GM12878 (cell line): ENCODE data around the gene NMNAT3. TPM values are rescaled to one million over a fixed set of nuclear protein-coding genes. Genes with fewer than 3 reads are reported as not detected.

ENCODE experiments used
- ATAC-seq: fragments of 200-7000 bp; cut with Tn5 transposase; 3 replicates; pipeline ENCODE4 v1.9.1; 2020; ENCODE audit warnings: mild to moderate bottlenecking, moderate library complexity
- BruUV-seq: library from RNA; stranded (reverse); fragments of 400-500 nt; replicated peaks from 2 replicates; lab custom pipeline; 2021; lab: Mats Ljungman, UMichigan
- CTCF ChIA-PET: fragments of 300-600 bp; sonication (Branson Sonifier 250); formaldehyde crosslinking; extraction: SDS; loops from one replicate; lab custom pipeline; 2021; ENCODE audit warnings: inconsistent platforms; lab: Yijun Ruan, JAX
- POLR2A ChIA-PET: fragments of 350-600 bp; formaldehyde crosslinking; extraction: SDS; loops from one replicate; lab custom pipeline; 2021; ENCODE audit warnings: inconsistent platforms; lab: Charles Lee
- RAD21 ChIA-PET: fragments of 300-600 bp; sonication (Branson Sonifier 250); formaldehyde crosslinking; loops from one replicate; lab custom pipeline; 2023; ENCODE audit warnings: antibody characterized with exemption; ENCODE audit not compliant: unreplicated experiment; lab: Charles Lee
- SMC1A ChIA-PET: fragments of 300-600 bp; sonication (Branson Sonifier 250); formaldehyde crosslinking; loops from one replicate; lab custom pipeline; 2023; ENCODE audit not compliant: unreplicated experiment, uncharacterized antibody; lab: Charles Lee
- DNase-seq: peaks from one replicate; pipeline ENCODE4 v3.0.0-alpha.2; 2011; ENCODE audit warnings: low read depth, low spot score
- FAIRE-seq: peaks from 3 replicates; lab custom pipeline; 2011; peaks lifted over from hg19 to GRCh38; lab: Jason Lieb, UNC
- H2AFZ ChIP-seq: 2 replicates; pipeline ENCODE4 v1.6.0; 2011; ENCODE audit warnings: low read depth, low read length, control low read depth; ENCODE audit not compliant: control insufficient read depth
- H3K27ac ChIP-seq: 2 replicates; pipeline ENCODE4 v1.5.1; 2011; ENCODE audit warnings: control low read depth; ENCODE audit not compliant: control insufficient read depth, insufficient read depth
- H3K27me3 ChIP-seq, 2 experiments: replicated peaks in 1 of 2; 2 replicates each; pipeline versions ENCODE4 v1.6.0 to v1.6.1; 2011; ENCODE audit warnings: low read length in 1 of 2; ENCODE audit not compliant: control insufficient read depth in 2 of 2, insufficient read depth in 2 of 2
- H3K36me3 ChIP-seq, 2 experiments: 2 replicates each; pipeline ENCODE4 v1.5.1; 2011; ENCODE audit warnings: low read length in 1 of 2; ENCODE audit not compliant: control insufficient read depth in 2 of 2, insufficient read depth in 2 of 2
- H3K4me1 ChIP-seq: 2 replicates; pipeline ENCODE4 v1.6.1; 2011; ENCODE audit warnings: mild to moderate bottlenecking, low read length, moderate library complexity, mixed read lengths; ENCODE audit not compliant: control insufficient read depth, insufficient read depth
- H3K4me2 ChIP-seq: 2 replicates; pipeline ENCODE4 v1.6.0; 2011; ENCODE audit warnings: control low read depth; ENCODE audit not compliant: control insufficient read depth, insufficient read depth
- H3K4me3 ChIP-seq: fragments of 200-600 bp; sonication (generic); 2 replicates; pipeline ENCODE4 v1.5.1; 2016
- H3K79me2 ChIP-seq: 2 replicates; pipeline ENCODE4 v1.6.0; 2011; ENCODE audit warnings: low read length; ENCODE audit not compliant: control insufficient read depth, insufficient read depth
- H3K9ac ChIP-seq: 2 replicates; pipeline ENCODE4 v1.8.0; 2011; ENCODE audit warnings: low read length, control low read depth, mixed read lengths; ENCODE audit not compliant: control insufficient read depth, insufficient read depth
- H3K9me3 ChIP-seq: replicated peaks from 3 replicates; pipeline ENCODE4 v1.5.1; 2011; ENCODE audit warnings: mild to moderate bottlenecking, low read length; ENCODE audit not compliant: control insufficient read depth, insufficient read depth
- H4K20me1 ChIP-seq: 2 replicates; pipeline ENCODE4 v1.6.0; 2011; ENCODE audit not compliant: control insufficient read depth, insufficient read depth
- ETV6 ChIP-seq, 2 experiments: fragments of 450-650 bp in 1 of 2; IDR thresholded peaks in 1 of 2; conservative IDR thresholded peaks in 1 of 2; 2 replicates each; pipeline ENCODE4 v1.6.1; 2014; ENCODE audit warnings: antibody characterized with exemption in 1 of 2, borderline replicate concordance in 1 of 2, low read depth in 1 of 2, mild to moderate bottlenecking in 1 of 2, moderate library complexity in 1 of 2
- FOXM1 ChIP-seq: IDR thresholded peaks from 2 replicates; pipeline ENCODE4 v1.6.1; 2012; ENCODE audit warnings: low read depth, mild to moderate bottlenecking, inconsistent platforms, low read length, moderate library complexity
- GABPA ChIP-seq: IDR thresholded peaks from 2 replicates; pipeline ENCODE4 v1.6.1; 2014; ENCODE audit warnings: antibody characterized with exemption, low read depth, mild to moderate bottlenecking, inconsistent platforms
- IRF5 ChIP-seq: fragments of 450-650 bp; IDR thresholded peaks from 2 replicates; pipeline ENCODE4 v1.6.1; 2017; ENCODE audit warnings: borderline replicate concordance
- MTA2 ChIP-seq: fragments of 450-650 bp; IDR thresholded peaks from 2 replicates; pipeline ENCODE4 v1.6.1; 2016; ENCODE audit warnings: low read depth, mild to moderate bottlenecking, moderate library complexity
- NKRF ChIP-seq: fragments of 450-650 bp; conservative IDR thresholded peaks from 2 replicates; pipeline ENCODE4 v1.6.1; 2017; ENCODE audit warnings: mild to moderate bottlenecking, moderate library complexity
- POLR2A ChIP-seq: IDR thresholded peaks from 2 replicates; pipeline ENCODE4 v1.6.1; 2011; ENCODE audit warnings: low read depth, mild to moderate bottlenecking, low read length
- POLR2AphosphoS2 ChIP-seq: IDR thresholded peaks from 2 replicates; pipeline ENCODE4 v1.6.1; 2011; ENCODE audit warnings: low read depth, mild to moderate bottlenecking, low read length, improper control_type of control experiment, moderate library complexity
- POLR2AphosphoS5 ChIP-seq: IDR thresholded peaks from 2 replicates; pipeline ENCODE4 v1.6.1; 2011; ENCODE audit warnings: mild to moderate bottlenecking, low read length, inconsistent platforms
- RB1 ChIP-seq: fragments of 450-650 bp; formaldehyde crosslinking; IDR thresholded peaks from 2 replicates; pipeline ENCODE4 v1.6.1; 2017; ENCODE audit warnings: mild to moderate bottlenecking, borderline replicate concordance
- RELB ChIP-seq: fragments of 450-650 bp; IDR thresholded peaks from 2 replicates; pipeline ENCODE4 v1.6.1; 2017; ENCODE audit warnings: low read depth, mild to moderate bottlenecking, moderate library complexity
- SMC3 ChIP-seq: IDR thresholded peaks from 2 replicates; pipeline ENCODE4 v1.6.1; 2011; ENCODE audit warnings: low read length, improper control_type of control experiment, borderline replicate concordance
- SPI1 ChIP-seq: IDR thresholded peaks from 2 replicates; pipeline ENCODE4 v1.6.1; 2011; ENCODE audit warnings: low read depth, mild to moderate bottlenecking, low read length, moderate library complexity, borderline replicate concordance; ENCODE audit not compliant: insufficient read depth
- SUPT20H ChIP-seq: IDR thresholded peaks from 2 replicates; pipeline ENCODE4 v1.6.1; 2011; ENCODE audit warnings: low read depth, mild to moderate bottlenecking, low read length, moderate library complexity, borderline replicate concordance; ENCODE audit not compliant: control insufficient read depth
- TARDBP ChIP-seq: IDR thresholded peaks from 2 replicates; pipeline ENCODE4 v1.6.1; 2016; ENCODE audit warnings: borderline replicate concordance
- USF1 ChIP-seq: IDR thresholded peaks from 2 replicates; pipeline ENCODE4 v1.6.1; 2011; ENCODE audit warnings: borderline replicate concordance, low read depth, mild to moderate bottlenecking, moderate library complexity, mixed read lengths, low read length; ENCODE audit not compliant: insufficient read depth; ENCODE audit errors: extremely low read length
- ZBED1 ChIP-seq: IDR thresholded peaks from 2 replicates; pipeline ENCODE4 v1.6.1; 2016; ENCODE audit warnings: borderline replicate concordance
- WGBS: methylation state at CpG from one replicate; pipeline ENCODE4 v1.1.6; 2016; ENCODE audit warnings: low lambda C conversion rate; ENCODE audit not compliant: insufficient replicate concordance, insufficient coverage; ENCODE audit errors: missing lambda C conversion rate; 5-methylcytosine and 5-hydroxymethylcytosine counted together
- in situ Hi-C: fragments of 300-500 bp; cut with MboI; formaldehyde crosslinking; loops from 9 replicates; pipeline ENCODE4 v1.14.3; 2018; ENCODE audit warnings: mixed read lengths
- intact Hi-C: fragments of 100-400 bp; cut with micrococcal nuclease; formaldehyde crosslinking; loops from one replicate; pipeline ENCODE4 v1.14.2; 2022; ENCODE audit not compliant: unreplicated experiment
- polyA plus RNA-seq, 11 experiments: library from polyadenylated mRNA; depleted of rRNA in 4 of 11; unstranded in 6 of 11; stranded (reverse) in 5 of 11; fragments of >200 nt; fragmentation: Nextera tagmentation in 4 of 11; fragmentation: Illumina TruSeq in 1 of 11; extraction: Ambion mirVana in 4 of 11; extraction: Trizol in 1 of 11; gene quantifications; 1 replicate in 1 of 11; 2 replicates in 10 of 11; pipeline versions ENCODE4 v1.2.1 to v1.2.3, GENCODE V29; 2011 to 2016; ENCODE audit warnings: inconsistent platforms in 2 of 11, missing spikeins in 2 of 11, low read depth in 1 of 11
- total RNA-seq, 4 experiments: library from RNA; depleted of rRNA in 3 of 4; stranded (reverse); fragments of >200 nt in 3 of 4; fragmentation: Illumina TruSeq in 1 of 4; extraction: Trizol in 1 of 4; gene quantifications; 2 replicates each; pipeline versions ENCODE4 v1.2.1 to v1.2.3, GENCODE V29; 2013 to 2021

Gene NMNAT3
- total and polyA plus RNA-seq, 10 of the 15 experiments (the other 5 are each of a cell fraction or from before 2014, with no cell fraction given): under 0.01 to 0.92 (median 0.08) TPM; not detected in 4

GRCh38 chr3:139668332-139668731 is 9.4 kb downstream of the NMNAT3 start (continued):
- TF ChIP-seq ETV6 (conservative IDR thresholded peaks at IDR 0.05 in 1 of 2, IDR thresholded peaks at IDR 0.05 in 1 of 2; ENCODE audit: borderline replicate concordance in 1 of 2, low read depth in 1 of 2) (no peak), POLR2AphosphoS2 (no peak), RELB (no peak), POLR2A (no peak), SUPT20H (no peak), IRF5 (no peak), FOXM1 (no peak), ZBED1 (no peak)

- no TSS peak for BruUV-seq
- CTCF ChIA-PET: interaction anchor here (0.6 kb wide), 1 partner anchor 236 kb away, joined by 3 read pairs; no protein-coding TSS in a partner anchor
- Histone ChIP-seq H3K27me3 (no peaks in the 10 kb centered on the region), H3K9ac (no peak overlapping the region), H3K4me3 (no peak overlapping the region), H3K79me2 (no peaks in the 10 kb centered on the region), H3K36me3 (no peaks in the 10 kb centered on the region), H3K9me3 (no peaks in the 10 kb centered on the region), H3K4me1 (no peaks in the 10 kb centered on the region), H4K20me1 (no peaks in the 10 kb centered on the region), H3K27ac (no peak overlapping the region), H3K4me2 (no peak overlapping the region), H2AFZ (no peak overlapping the region)
- SMC1A ChIA-PET: no interaction called here
- intact Hi-C loops (no loop called here), in situ Hi-C loops (no loop called here)
- RAD21 ChIA-PET: no interaction called here
- FAIRE-seq: no peak
- no peak for ATAC-seq
- WGBS: 0% methylated on average over 2 of the region's 2 CpGs
- POLR2A ChIA-PET: no interaction called here
- DNase-seq: no peak
- TF ChIP-seq RB1 (no peak), POLR2AphosphoS5 (no peak), SPI1 (no peak), GABPA (no peak), NKRF (no peak), MTA2 (no peak), USF1 (no peak), SMC3 (no peak), TARDBP (no peak)
Measured at GRCh38 chr3:139664958-139665357, 12.8 kb downstream of the NMNAT3 start.
